Hematopoietic multipotent progenitor cell treated with erythropoietin and hydrocortisone succinate and interleukin-3 and kit ligand, for 8 days (in vitro differentiated cells): ENCODE measurements around the gene NUMBL.
"Not testable (repeated sequence)": the region's sequence is repeated elsewhere in the genome, so short reads cannot be mapped to it uniquely, and the experiment has no call there.

Experiments used
- DNase-seq: peaks from one replicate; pipeline ENCODE4 v3.0.0-alpha.2; 2015

The NUMBL gene

DNA sequence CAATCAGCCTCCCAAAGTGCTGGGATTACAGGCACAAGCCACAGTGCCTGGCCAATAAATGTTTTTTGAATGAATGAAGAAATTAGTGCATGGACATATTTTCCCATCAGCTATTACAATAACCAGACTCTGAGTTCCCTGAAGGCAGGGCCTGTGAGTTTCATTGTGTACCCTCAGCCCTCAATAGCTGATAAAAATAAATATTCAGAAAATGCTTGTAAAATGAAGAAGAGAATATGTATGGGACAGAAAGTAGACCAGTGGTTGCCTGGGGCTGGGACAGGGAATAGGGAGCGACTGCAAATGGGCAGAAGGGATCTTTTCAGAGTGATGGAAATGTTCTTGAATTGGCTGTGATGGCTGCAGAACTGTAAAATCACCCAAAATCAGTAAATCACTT lies 28.8 kb downstream of the NUMBL start:
- no peak for DNase-seq

- DNase-seq, result no peak
Measured at GRCh38 chr19:40659566-40659965, 30.9 kb downstream of the NUMBL start.

DNA sequence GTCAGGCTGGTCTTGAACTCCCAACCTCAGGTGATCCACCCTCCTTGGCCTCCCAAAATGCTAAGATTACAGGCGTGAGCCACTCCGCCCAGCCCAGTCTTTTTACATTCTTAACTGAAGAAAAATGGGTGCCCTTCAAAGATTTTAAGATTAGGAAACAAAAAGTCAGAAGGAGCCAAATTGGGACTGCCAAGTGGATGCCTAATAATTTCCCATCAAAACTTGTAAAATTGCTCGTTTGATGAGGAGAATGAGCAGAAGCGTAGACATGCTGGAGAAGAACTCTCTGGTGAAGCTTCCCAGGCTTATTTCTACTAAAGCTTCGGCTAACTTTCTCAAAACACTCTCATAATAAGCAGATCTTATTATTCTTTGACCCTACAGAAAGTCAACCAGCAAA lies 31.3 kb downstream of the NUMBL start:
- DNase-seq, result no peak

GRCh38 chr19:40658031-40658430 lies 32.4 kb downstream of the NUMBL start:
- DNase-seq, result no peak

- not testable (repeated sequence) for DNase-seq
Measured at GRCh38 chr19:40655684-40656083, 34.8 kb downstream of the NUMBL start.

GRCh38 chr19:40652303-40652702 lies 38.1 kb downstream of the NUMBL start:
- not testable (repeated sequence) for DNase-seq

DNA sequence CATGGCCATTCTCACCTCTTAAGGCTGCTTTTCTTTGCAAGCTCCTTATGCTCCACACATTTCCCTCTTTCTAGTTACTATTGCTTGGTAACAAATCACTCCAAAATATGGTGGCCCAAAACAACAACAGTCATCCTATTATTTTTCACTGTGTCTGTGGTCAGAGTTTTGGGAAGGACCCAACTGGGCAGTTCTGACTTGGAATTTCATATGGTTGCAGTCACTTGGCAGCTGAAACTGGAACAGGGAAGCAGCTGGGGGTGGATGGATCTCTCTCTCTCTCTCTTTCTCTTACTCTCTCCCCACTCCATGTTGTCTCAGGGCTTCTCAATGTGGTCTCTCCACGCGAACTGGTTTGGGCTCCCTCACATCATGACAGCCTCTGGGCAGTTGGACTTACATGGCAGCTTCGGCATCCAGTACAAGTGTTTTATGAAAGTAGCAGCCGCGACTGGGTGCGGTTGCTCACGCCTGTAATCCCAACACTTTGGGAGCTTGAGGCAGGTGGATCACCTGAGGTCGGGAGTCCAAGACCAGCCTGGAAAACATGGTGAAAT lies 39.6 kb downstream of the NUMBL start:
- no peak for DNase-seq

DNA sequence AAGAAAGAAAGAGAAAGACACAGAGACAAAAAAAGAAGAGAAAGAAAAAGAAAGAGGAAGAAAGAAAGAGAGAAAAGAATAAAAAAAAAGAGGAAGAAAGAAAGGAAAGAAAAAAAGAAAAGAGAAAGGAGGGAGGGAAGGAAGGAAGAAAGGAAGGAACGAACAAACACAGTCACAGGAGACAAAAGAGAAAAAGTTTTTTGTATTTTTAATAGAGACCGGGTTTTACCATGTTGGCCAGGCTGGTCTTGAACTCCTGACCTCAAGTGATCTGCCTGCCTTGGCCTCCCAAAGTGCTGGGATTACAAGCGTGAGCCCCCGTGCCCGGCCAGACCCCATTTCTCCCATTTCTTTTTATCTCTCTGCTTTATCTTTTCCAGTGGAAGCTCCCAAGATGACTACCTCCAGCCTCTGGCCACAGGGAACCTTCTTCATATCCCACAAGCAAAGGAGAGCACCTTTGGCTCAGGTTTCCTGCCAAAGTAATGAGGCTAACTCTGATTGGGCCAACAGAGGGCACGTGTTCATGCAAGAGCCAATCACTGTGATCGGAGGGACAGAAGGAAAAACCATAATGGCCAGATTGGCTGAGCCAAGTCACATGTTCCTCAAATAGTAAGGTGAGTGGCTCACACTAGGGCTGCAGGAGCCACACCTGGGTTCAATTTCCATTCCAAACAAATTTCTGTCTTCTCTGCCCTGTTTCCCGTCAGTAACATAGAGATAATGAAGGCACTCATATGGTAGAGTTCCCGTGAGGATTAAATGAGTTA lies 40.4 kb downstream of the NUMBL start:
- not testable (repeated sequence) for DNase-seq

DNA sequence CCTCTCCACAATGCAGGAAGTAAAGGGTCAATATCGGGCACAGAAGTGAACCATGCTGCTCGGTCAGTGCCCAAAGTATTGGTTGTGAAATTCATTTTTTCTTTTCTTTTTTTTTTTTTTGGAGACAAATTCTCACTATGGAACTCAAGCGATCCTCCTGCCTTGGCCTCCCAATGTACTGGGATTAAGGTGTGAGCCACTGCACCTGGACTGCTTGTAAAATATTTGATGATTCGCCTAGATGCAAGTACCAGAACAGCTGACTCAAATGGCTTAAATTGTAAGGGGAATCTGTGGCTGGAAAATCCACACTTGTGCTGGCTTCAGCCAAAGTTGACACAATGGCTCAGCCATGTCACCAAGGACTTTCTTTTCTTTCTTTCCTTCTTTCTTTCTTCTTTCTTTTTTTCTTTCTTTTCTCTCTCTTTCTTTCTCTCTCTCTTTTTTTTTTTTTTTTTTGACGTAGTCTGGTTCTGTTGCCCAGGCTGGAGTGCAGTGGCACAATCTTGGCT lies 43.7 kb downstream of the NUMBL start:
- no peak for DNase-seq

- no peak for DNase-seq
Measured at GRCh38 chr19:40642757-40643305, 47.6 kb downstream of the NUMBL start.

GRCh38 chr19:40642051-40642706 lies 48.3 kb downstream of the NUMBL start:
- DNase-seq, result no peak

- DNase-seq, result no peak
Measured at GRCh38 chr19:40641281-40641680, 49.2 kb downstream of the NUMBL start.

- DNase-seq, result no peak
Measured at GRCh38 chr19:40640744-40641143, 49.7 kb downstream of the NUMBL start.

DNA sequence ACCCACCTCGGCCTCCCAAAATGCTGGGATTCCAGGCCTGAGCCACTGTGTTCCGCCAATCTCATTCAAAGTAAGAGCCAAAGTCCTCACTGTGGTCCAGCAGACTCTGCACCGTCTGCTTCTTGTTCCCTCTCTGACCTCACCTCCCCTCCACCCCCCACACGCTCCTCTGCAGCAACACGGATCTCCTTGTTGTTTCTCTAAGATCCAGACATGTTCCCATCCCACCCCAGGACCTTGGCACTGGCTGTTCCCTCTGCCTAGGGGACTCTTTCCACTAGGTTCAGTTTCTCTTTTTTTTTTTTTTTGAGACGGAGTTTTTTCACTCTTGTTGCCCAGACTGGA lies 50.8 kb downstream of the NUMBL start:
- DNase-seq, result no peak

DNA sequence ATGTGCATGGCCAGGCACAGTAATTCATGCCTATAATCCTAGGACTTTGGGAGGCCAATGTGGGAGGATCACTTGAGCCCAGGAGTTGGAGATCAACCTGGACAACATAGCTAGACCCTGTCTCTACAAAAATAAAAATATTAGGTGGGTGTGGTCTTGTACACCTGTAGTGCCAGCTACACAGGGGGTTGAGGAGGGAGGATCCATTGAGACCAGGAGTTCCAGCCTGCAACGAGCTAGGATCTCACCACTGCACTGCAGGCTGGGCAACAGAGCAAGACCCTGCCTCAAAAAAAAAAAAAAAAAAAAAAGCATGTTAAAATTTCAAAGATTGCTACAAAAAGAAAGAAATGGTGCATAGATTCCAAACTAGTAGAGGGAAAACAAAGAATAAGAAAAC lies 52.1 kb downstream of the NUMBL start:
- no peak for DNase-seq

DNA sequence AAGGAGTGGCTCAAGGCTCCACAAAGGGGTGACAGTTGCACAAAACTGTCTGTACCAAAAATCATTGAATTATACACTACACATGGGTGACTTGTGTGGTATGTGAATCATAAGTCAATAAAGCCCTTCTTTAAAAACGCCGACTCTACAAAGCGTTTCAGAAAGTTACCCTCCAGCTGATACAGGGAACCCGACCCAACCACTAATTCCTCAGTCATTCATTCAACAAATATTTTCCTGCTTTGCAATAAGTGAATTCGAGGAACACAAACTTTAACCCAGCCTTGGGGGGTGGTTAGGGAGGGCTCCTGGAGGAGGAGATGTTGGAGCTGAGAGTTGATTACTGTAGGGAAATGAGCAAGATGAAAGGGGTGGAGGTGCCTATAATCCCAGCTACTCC lies 57.2 kb downstream of the NUMBL start:
- DNase-seq, result no peak

DNA sequence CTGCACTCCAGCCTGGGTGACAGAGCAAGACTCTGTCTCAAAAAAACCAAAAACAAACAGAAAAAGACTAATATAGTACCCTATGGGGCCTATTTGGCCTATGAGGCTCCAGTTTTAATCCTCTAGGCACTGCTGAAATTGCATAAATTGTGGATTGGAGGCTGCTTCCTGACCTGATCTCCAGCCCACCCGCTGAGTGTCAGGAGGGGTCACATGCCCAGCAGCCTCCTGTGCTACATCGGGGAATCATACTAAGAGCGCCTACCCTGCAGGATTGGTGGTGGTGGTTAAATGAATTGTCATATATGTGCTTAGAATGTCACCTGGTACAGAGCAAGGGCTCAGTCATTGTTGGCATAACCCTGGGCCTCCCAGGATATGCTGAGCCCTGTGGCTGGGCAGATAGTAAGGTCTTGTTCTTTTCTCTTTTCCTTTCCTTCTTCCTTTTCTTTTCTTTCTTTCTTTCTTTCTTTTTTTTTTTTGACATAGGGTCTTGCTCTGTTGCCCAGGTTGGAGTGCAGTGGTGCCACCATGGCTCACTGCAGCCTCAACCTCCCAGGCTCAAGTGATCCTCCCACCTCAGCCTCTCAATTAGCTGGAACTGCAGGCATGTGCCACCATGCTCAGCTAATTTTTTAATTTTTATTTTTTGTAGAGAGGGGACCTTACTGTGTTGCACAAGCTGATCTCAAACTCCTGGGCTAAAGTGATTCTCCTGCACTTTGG lies 58.0 kb downstream of the NUMBL start:
- no peak for DNase-seq

GRCh38 chr19:40630571-40631160 lies 59.8 kb downstream of the NUMBL start:
- no peak for DNase-seq

- DNase-seq, result no peak
Measured at GRCh38 chr19:40629346-40629745, 61.1 kb downstream of the NUMBL start.

- no peak for DNase-seq
Measured at GRCh38 chr19:40627486-40628279, 62.8 kb downstream of the NUMBL start.

- DNase-seq, result no peak
Measured at GRCh38 chr19:40626918-40627317, 63.5 kb downstream of the NUMBL start.
